HepG2 (cell line): Measurements from ENCODE around the gene ECSCR. TPM values are rescaled to one million over a fixed set of nuclear protein-coding genes. Genes with fewer than 3 reads are reported as not detected.
A peak's percentile ranks its signal among the peaks of the same experiment; 100 is the strongest.
"Not testable (repeated sequence)": the region's sequence is repeated elsewhere in the genome, so short reads cannot be mapped to it uniquely, and the experiment has no call there.

Experiments used
- ATAC-seq: fragments of 200-7000 bp; cut with Tn5 transposase; 3 replicates; pipeline ENCODE4 v1.9.1; 2020; ENCODE audit warnings: mild to moderate bottlenecking, moderate library complexity
- BruUV-seq: library from RNA; stranded (reverse); fragments of 400-500 nt; replicated peaks from 2 replicates; lab custom pipeline; 2021; lab: Mats Ljungman, UMichigan
- CTCF ChIA-PET: fragments of 300-600 bp; formaldehyde crosslinking; extraction: SDS; loops from one replicate; lab custom pipeline; 2021; ENCODE audit warnings: low total read pairs, inconsistent platforms, low intra/inter-chr PET ratio; lab: Yijun Ruan, JAX
- POLR2A ChIA-PET: fragments of 350-600 bp; sonication (Branson Sonifier 250); formaldehyde crosslinking; loops from one replicate; lab custom pipeline; 2020; ENCODE audit warnings: antibody characterized with exemption, inconsistent platforms; lab: Yijun Ruan, JAX
- DNase-seq: peaks from one replicate; pipeline ENCODE4 v3.0.0-alpha.2; 2015; ENCODE audit warnings: low spot score
- FAIRE-seq: peaks from 3 replicates; lab custom pipeline; 2011; peaks lifted over from hg19 to GRCh38; lab: Jason Lieb, UNC
- H2AFZ ChIP-seq: one replicate; pipeline ENCODE4 v1.6.1; 2011; ENCODE audit warnings: low read length, inconsistent platforms
- H3K27ac ChIP-seq: fragments of 300-600 bp; 3 replicates; pipeline ENCODE4 v1.8.0; 2011; ENCODE audit warnings: mixed run types, mild to moderate bottlenecking, mixed read lengths, low read length, inconsistent platforms; ENCODE audit not compliant: insufficient read depth; ENCODE audit errors: extremely low read length
- H3K27me3 ChIP-seq, 2 experiments: fragments of 200-600 bp in 1 of 2; 2 replicates in 1 of 2; 3 replicates in 1 of 2; pipeline versions ENCODE4 v1.6.0 to v1.8.0; 2011; ENCODE audit warnings: low read length in 2 of 2, mild to moderate bottlenecking in 2 of 2, moderate library complexity in 2 of 2, inconsistent platforms in 1 of 2; ENCODE audit not compliant: insufficient read depth in 2 of 2, control insufficient read depth in 1 of 2
- H3K36me3 ChIP-seq, 2 experiments: fragments of 200-600 bp in 1 of 2; replicated peaks in 1 of 2; 2 replicates in 1 of 2; 3 replicates in 1 of 2; pipeline versions ENCODE4 v1.5.1 to v1.8.0; 2011; ENCODE audit warnings: low read length in 2 of 2, inconsistent platforms in 1 of 2; ENCODE audit not compliant: insufficient read depth in 2 of 2, control insufficient read depth in 1 of 2
- H3K4me1 ChIP-seq: 2 replicates; pipeline ENCODE4 v1.5.1; 2012; ENCODE audit warnings: low read length, inconsistent platforms; ENCODE audit not compliant: insufficient read depth
- H3K4me2 ChIP-seq: 2 replicates; pipeline ENCODE4 v1.6.0; 2011; ENCODE audit warnings: low read depth, low read length, inconsistent platforms
- H3K4me3 ChIP-seq, 3 experiments: fragments of 200-600 bp in 1 of 3; sonication (generic), shearing (Covaris generic) in 1 of 3; replicated peaks in 1 of 3; 2 replicates each; pipeline ENCODE4 v1.5.1; 2011 to 2016; ENCODE audit warnings: low read length in 3 of 3, inconsistent platforms in 2 of 3, low read depth in 2 of 3, mild to moderate bottlenecking in 2 of 3, control low read depth in 1 of 3, mixed read lengths in 1 of 3; ENCODE audit not compliant: insufficient read depth in 1 of 3
- H3K79me2 ChIP-seq: one replicate; pipeline ENCODE4 v1.6.1; 2011; ENCODE audit warnings: low read length, inconsistent platforms; ENCODE audit not compliant: insufficient read depth
- H3K9ac ChIP-seq: 2 replicates; pipeline ENCODE4 v1.6.0; 2011; ENCODE audit warnings: mild to moderate bottlenecking, low read depth, low read length, inconsistent platforms; ENCODE audit not compliant: insufficient read depth
- H3K9me3 ChIP-seq: 2 replicates; pipeline ENCODE4 v1.5.1; 2012; ENCODE audit warnings: mild to moderate bottlenecking, low read length
- H4K20me1 ChIP-seq: 2 replicates; pipeline ENCODE4 v1.6.0; 2011; ENCODE audit warnings: inconsistent platforms, mild to moderate bottlenecking, low read length, moderate library complexity; ENCODE audit not compliant: insufficient read depth
- CEBPB ChIP-seq: IDR thresholded peaks from 2 replicates; pipeline ENCODE4 v1.6.1; 2011; ENCODE audit warnings: low read depth, low read length, improper control_type of control experiment, borderline replicate concordance
- FOXO1 ChIP-seq: sonication (generic); formaldehyde crosslinking; IDR thresholded peaks from 2 replicates; pipeline ENCODE4 v1.4.0; 2020; ENCODE audit warnings: missing genetic modification reagents
- GATAD2A ChIP-seq: IDR thresholded peaks from 2 replicates; pipeline ENCODE4 v1.6.1; 2016
- HINFP ChIP-seq: sonication (generic); formaldehyde crosslinking; IDR thresholded peaks from 2 replicates; pipeline ENCODE4 v1.4.0; 2020; ENCODE audit warnings: low read depth, mild to moderate bottlenecking, missing genetic modification reagents
- HNF4G ChIP-seq, 2 experiments: sonication (generic) in 1 of 2; formaldehyde crosslinking in 1 of 2; IDR thresholded peaks; 2 replicates each; pipeline versions ENCODE4 v1.4.0 to v1.6.1; 2011 to 2020; ENCODE audit warnings: borderline replicate concordance in 2 of 2, low read depth in 2 of 2, mild to moderate bottlenecking in 2 of 2, low read length in 1 of 2, missing genetic modification reagents in 1 of 2, moderate library complexity in 1 of 2
- MED1 ChIP-seq: sonication (generic); formaldehyde crosslinking; IDR thresholded peaks from 2 replicates; pipeline ENCODE4 v1.4.0; 2020; ENCODE audit warnings: missing genetic modification reagents
- NCOA1 ChIP-seq: sonication (generic); formaldehyde crosslinking; IDR thresholded peaks from 2 replicates; pipeline ENCODE4 v1.9.0; 2021; ENCODE audit warnings: missing genetic modification reagents
- SAP130 ChIP-seq: IDR thresholded peaks from 2 replicates; pipeline ENCODE4 v1.6.1; 2016; ENCODE audit warnings: low read depth
- SOX13 ChIP-seq, 3 experiments: fragments of 450-650 bp in 1 of 3; sonication (generic) in 1 of 3; formaldehyde crosslinking in 1 of 3; IDR thresholded peaks in 2 of 3; conservative IDR thresholded peaks in 1 of 3; 2 replicates each; pipeline versions ENCODE4 v1.5.0 to v1.6.1; 2016 to 2020; ENCODE audit warnings: antibody characterized with exemption in 1 of 3, mild to moderate bottlenecking in 1 of 3, missing compliant biosample characterization in 1 of 3, missing genetic modification reagents in 1 of 3, moderate library complexity in 1 of 3
- SPEN ChIP-seq: sonication (generic); formaldehyde crosslinking; IDR thresholded peaks from 2 replicates; pipeline ENCODE4 v1.5.1; 2020; ENCODE audit warnings: low read depth, mild to moderate bottlenecking, missing genetic modification reagents
- TEAD3 ChIP-seq: optimal IDR thresholded peaks from 2 replicates; pipeline ENCODE3; 2016; ENCODE audit warnings: borderline replicate concordance
- ZFX ChIP-seq: sonication (generic); formaldehyde crosslinking; IDR thresholded peaks from 2 replicates; pipeline ENCODE4 v1.4.0; 2020; ENCODE audit warnings: mild to moderate bottlenecking, low read depth, missing genetic modification reagents, moderate library complexity
- ZNF292 ChIP-seq: sonication (generic); formaldehyde crosslinking; IDR thresholded peaks from 2 replicates; pipeline ENCODE4 v1.8.1; 2022; ENCODE audit warnings: mild to moderate bottlenecking, low read depth, missing genetic modification reagents, borderline replicate concordance
- ZSCAN29 ChIP-seq: sonication (generic); formaldehyde crosslinking; conservative IDR thresholded peaks from 2 replicates; pipeline ENCODE4 v1.4.0; 2020; ENCODE audit warnings: mild to moderate bottlenecking, missing genetic modification reagents
- WGBS: methylation state at CpG from one replicate; pipeline ENCODE4 v1.1.6; 2017; ENCODE audit warnings: low lambda C conversion rate; 5-methylcytosine and 5-hydroxymethylcytosine counted together
- in situ Hi-C: cut with HindIII; loops from 2 replicates; pipeline ENCODE4 v1.10.0; 2017; ENCODE audit warnings: low pct_unique_long_range_greater_than_20kb; ENCODE audit not compliant: extremely low pct_ligation_motif_present
- intact Hi-C: fragments of 100-400 bp; cut with micrococcal nuclease; formaldehyde crosslinking; loops from one replicate; pipeline ENCODE4 v1.10.0; 2022; ENCODE audit not compliant: unreplicated experiment
- polyA plus RNA-seq, 8 experiments: library from polyadenylated mRNA; depleted of rRNA in 3 of 8; stranded (reverse) in 7 of 8; unstranded in 1 of 8; fragments of >200 nt; fragmentation: Illumina TruSeq in 4 of 8; extraction: Trizol in 4 of 8; gene quantifications; 2 replicates each; pipeline versions ENCODE4 v1.2.1 to v1.2.3, GENCODE V29; 2011 to 2016; ENCODE audit warnings: low read depth in 4 of 8, missing spikeins in 1 of 8, mixed read lengths in 1 of 8; ENCODE audit not compliant: insufficient read depth in 1 of 8
- total RNA-seq, 5 experiments: library from RNA; depleted of rRNA; stranded (reverse); fragments of >200 nt; fragmentation: Illumina TruSeq; extraction: Trizol; gene quantifications; 2 replicates each; pipeline ENCODE4 v1.2.3, GENCODE V29; 2016; ENCODE audit warnings: low read depth in 1 of 5
- TF ChIP-seq, protein P1 (sequence below): sonication (generic); formaldehyde crosslinking; conservative IDR thresholded peaks from 2 replicates; pipeline ENCODE4 v1.4.0; 2020; ENCODE audit warnings: mild to moderate bottlenecking, missing genetic modification reagents, moderate library complexity

ECSCR gene
- total and polyA plus RNA-seq, 2 of the 13 experiments (the other 11 are each of a cell fraction or from before 2014, with no cell fraction given): 0.18 TPM; not detected in 1

DNA sequence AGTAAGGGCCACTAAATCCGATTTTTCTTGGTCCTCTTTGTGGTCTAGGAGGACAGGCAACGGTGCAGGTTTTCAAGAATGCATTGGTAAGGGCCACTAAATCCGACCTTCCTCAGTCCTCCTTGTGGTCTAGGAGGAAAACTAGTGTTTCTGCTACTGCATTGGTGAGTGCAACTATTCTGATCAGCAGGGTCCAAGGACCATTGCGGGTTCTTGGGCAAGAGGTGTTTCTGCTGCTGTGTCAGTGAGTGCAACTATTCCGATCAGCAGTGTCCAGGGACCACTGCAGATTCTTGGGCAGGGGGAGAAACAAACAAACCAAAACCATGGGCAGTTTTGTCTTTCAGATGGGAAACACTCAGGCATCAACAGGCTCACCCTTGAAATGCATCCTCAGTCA is 42.2 kb upstream of the ECSCR start:
- H3K4me3 ChIP-seq: peak overlapping the region; percentile 77 to 84 (median 79)
- FAIRE-seq; in situ Hi-C loops; H3K9me3 ChIP-seq; H4K20me1 ChIP-seq; DNase-seq; H3K36me3 ChIP-seq; H2AFZ ChIP-seq; CTCF ChIA-PET; ATAC-seq; BruUV-seq; H3K27me3 ChIP-seq; TF ChIP-seq SOX13 (IDR thresholded peaks at IDR 0.05): not testable (repeated sequence)
- peak overlapping the region; percentile 82 for H3K27ac ChIP-seq
- peaks cover 35% of the 10 kb centered on the region for H3K79me2 ChIP-seq
- peaks cover 33% of the 10 kb centered on the region for H3K4me1 ChIP-seq
- intact Hi-C loops: loop anchor here (5.0 kb wide), 1 partner anchor 67 kb away; the partner anchor contains the start of gene DNAJC18
- H3K4me2 ChIP-seq: peak overlapping the region; percentile 82
- WGBS: 0% methylated on average over 3 of the region's 5 CpGs
- POLR2A ChIA-PET: interaction anchor here (0.8 to 2.4 kb wide), 4 partner anchors 9 to 81 kb away, joined by 3 to 51 read pairs (median 4); partner anchors contain the start of gene DNAJC18
- H3K9ac ChIP-seq: peak overlapping the region; percentile 81
- peak; percentile 47; the same call in 1 of the 2 replicates for TF ChIP-seq ZNF292 (CRISPR knock-in tag)
- TF ChIP-seq SOX13 (CRISPR knock-in tag; conservative IDR thresholded peaks at IDR 0.05 in 1 of 2, IDR thresholded peaks at IDR 0.05 in 1 of 2): 0 out of 4 replicates have a peak, but pooled peaks of 1 of the 2 experiments have one; percentile 9
- TF ChIP-seq SPEN (CRISPR knock-in tag): 0 out of 2 replicates have a peak, but pooled peaks have one; percentile 9
- peak; percentile 26; the same call in 1 of the 2 replicates for TF ChIP-seq FOXO1 (CRISPR knock-in tag)
- TF ChIP-seq ZSCAN29: 0 out of 2 replicates have a peak, but pooled peaks have one; percentile 31
- TF ChIP-seq NCOA1 (CRISPR knock-in tag): 0 out of 2 replicates have a peak, but pooled peaks have one; percentile 17
- peak; percentile 14 for TF ChIP-seq TEAD3 (CRISPR knock-in tag)
- 0 out of 2 replicates have a peak, but pooled peaks have one; percentile 38 for TF ChIP-seq HINFP (CRISPR knock-in tag)
- peak; percentile 73 for TF ChIP-seq CEBPB
- TF ChIP-seq, protein P1, sequence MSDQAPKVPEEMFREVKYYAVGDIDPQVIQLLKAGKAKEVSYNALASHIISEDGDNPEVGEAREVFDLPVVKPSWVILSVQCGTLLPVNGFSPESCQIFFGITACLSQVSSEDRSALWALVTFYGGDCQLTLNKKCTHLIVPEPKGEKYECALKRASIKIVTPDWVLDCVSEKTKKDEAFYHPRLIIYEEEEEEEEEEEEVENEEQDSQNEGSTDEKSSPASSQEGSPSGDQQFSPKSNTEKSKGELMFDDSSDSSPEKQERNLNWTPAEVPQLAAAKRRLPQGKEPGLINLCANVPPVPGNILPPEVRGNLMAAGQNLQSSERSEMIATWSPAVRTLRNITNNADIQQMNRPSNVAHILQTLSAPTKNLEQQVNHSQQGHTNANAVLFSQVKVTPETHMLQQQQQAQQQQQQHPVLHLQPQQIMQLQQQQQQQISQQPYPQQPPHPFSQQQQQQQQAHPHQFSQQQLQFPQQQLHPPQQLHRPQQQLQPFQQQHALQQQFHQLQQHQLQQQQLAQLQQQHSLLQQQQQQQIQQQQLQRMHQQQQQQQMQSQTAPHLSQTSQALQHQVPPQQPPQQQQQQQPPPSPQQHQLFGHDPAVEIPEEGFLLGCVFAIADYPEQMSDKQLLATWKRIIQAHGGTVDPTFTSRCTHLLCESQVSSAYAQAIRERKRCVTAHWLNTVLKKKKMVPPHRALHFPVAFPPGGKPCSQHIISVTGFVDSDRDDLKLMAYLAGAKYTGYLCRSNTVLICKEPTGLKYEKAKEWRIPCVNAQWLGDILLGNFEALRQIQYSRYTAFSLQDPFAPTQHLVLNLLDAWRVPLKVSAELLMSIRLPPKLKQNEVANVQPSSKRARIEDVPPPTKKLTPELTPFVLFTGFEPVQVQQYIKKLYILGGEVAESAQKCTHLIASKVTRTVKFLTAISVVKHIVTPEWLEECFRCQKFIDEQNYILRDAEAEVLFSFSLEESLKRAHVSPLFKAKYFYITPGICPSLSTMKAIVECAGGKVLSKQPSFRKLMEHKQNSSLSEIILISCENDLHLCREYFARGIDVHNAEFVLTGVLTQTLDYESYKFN (CRISPR knock-in tag): peak; percentile 46; the same call in 1 of the 2 replicates
- TF ChIP-seq SAP130 (CRISPR knock-in tag): peak; percentile 80
- TF ChIP-seq GATAD2A (CRISPR knock-in tag): peak; percentile 28; the same call in 1 of the 2 replicates
- TF ChIP-seq MED1 (CRISPR knock-in tag): 0 out of 2 replicates have a peak, but pooled peaks have one; percentile 7
- TF ChIP-seq ZFX (CRISPR knock-in tag): peak; percentile 13; the same call in 1 of the 2 replicates
- TF ChIP-seq HNF4G (IDR thresholded peaks at IDR 0.05; ENCODE audit: borderline replicate concordance, low read depth, low read length): peak; percentile 17; the same call in 1 of the 2 replicates
- TF ChIP-seq HNF4G (CRISPR knock-in tag; IDR thresholded peaks at IDR 0.05; ENCODE audit: borderline replicate concordance, low read depth): 0 out of 2 replicates have a peak, but pooled peaks have one; percentile 28
